Stimulated activated CD4-positive, alpha-beta T cell treated with anti-CD3 and anti-CD28 coated beads, Interleukin-2, amount 100 ng/mL, for 24 hours (primary cell): Measurements from ENCODE around the gene RHOT2.

Source experiments
- DNase-seq, 2 donors: peaks; one replicate each; pipeline ENCODE4 v3.0.0-alpha.2; 2020

RHOT2 gene

GRCh38 chr16:702341-702740 lies 34.4 kb downstream of the RHOT2 start:
- no peak for DNase-seq

- no peak for DNase-seq
Measured at GRCh38 chr16:703406-703805, 35.5 kb downstream of the RHOT2 start.

GRCh38 chr16:704047-704446 lies 36.1 kb downstream of the RHOT2 start:
- no peak for DNase-seq

- DNase-seq, result no peak
Measured at GRCh38 chr16:704552-705380, 36.8 kb downstream of the RHOT2 start.

- DNase-seq, result no peak
Measured at GRCh38 chr16:705431-706188, 37.7 kb downstream of the RHOT2 start, which contains the start of gene FBXL16. FBXL16 (minus strand) TSS chr16:705801; CDS start chr16:697405, 8,396 bp downstream.

- DNase-seq, result no peak
Measured at GRCh38 chr16:706189-707061, 38.5 kb downstream of the RHOT2 start.

GRCh38 chr16:707062-707538 lies 39.2 kb downstream of the RHOT2 start:
- DNase-seq, result no peak

- DNase-seq, result no peak
Measured at GRCh38 chr16:708019-708418, 40.1 kb downstream of the RHOT2 start.

GRCh38 chr16:708959-709358 lies 41.0 kb downstream of the RHOT2 start:
- DNase-seq, result no peak

- no peak for DNase-seq
Measured at GRCh38 chr16:709566-710499, 41.9 kb downstream of the RHOT2 start.

GRCh38 chr16:710500-711075 lies 42.7 kb downstream of the RHOT2 start:
- DNase-seq, result no peak

- DNase-seq, result no peak
Measured at GRCh38 chr16:711084-711483, 43.2 kb downstream of the RHOT2 start.

- DNase-seq, result peak; percentile 85 to 87
Measured at GRCh38 chr16:711548-712320, 43.8 kb downstream of the RHOT2 start.

GRCh38 chr16:712740-713250 lies 44.9 kb downstream of the RHOT2 start:
- DNase-seq, result peak; percentile 62 to 73

GRCh38 chr16:714079-714478 lies 46.1 kb downstream of the RHOT2 start:
- no peak for DNase-seq

GRCh38 chr16:714558-715476 lies 46.9 kb downstream of the RHOT2 start, which contains the start of gene METRN:
METRN (plus strand) TSS chr16:715118; CDS start chr16:715290, 172 bp downstream.
- DNase-seq, result peak; percentile 93 to 98

GRCh38 chr16:715477-716199 lies 47.7 kb downstream of the RHOT2 start:
- DNase-seq, result peak in 1 of 2 donors; percentile 36

- DNase-seq, result no peak
Measured at GRCh38 chr16:716200-716568, 48.3 kb downstream of the RHOT2 start.
